Left lobe of liver (tissue), 2 donors: ENCODE data around the gene WFDC1. TPM values are rescaled to one million over a fixed set of nuclear protein-coding genes. Genes with fewer than 3 reads are reported as not detected.
A peak's percentile ranks its signal among the peaks of the same experiment; 100 is the strongest.

Experiments
- ATAC-seq: fragments of 200-7000 bp; cut with Tn5 transposase; one replicate; pipeline ENCODE4 v1.9.1; 2020; ENCODE audit warnings: mild to moderate bottlenecking, moderate library complexity
- DNase-seq: peaks from one replicate; pipeline ENCODE4 v3.0.0-alpha.2; 2020; ENCODE audit warnings: low spot score
- total RNA-seq: library from RNA; stranded (reverse); gene quantifications from one replicate; pipeline ENCODE4 v1.2.1, GENCODE V29; 2021
- donor health status: DM: no; HTN: no; CAD: no; lungs with moderate emphysema.
- donor health status: DM: no; HTN: yes; CAD: no.

WFDC1 gene, protein sequence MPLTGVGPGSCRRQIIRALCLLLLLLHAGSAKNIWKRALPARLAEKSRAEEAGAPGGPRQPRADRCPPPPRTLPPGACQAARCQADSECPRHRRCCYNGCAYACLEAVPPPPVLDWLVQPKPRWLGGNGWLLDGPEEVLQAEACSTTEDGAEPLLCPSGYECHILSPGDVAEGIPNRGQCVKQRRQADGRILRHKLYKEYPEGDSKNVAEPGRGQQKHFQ
- 1.4 TPM for total RNA-seq

DNA sequence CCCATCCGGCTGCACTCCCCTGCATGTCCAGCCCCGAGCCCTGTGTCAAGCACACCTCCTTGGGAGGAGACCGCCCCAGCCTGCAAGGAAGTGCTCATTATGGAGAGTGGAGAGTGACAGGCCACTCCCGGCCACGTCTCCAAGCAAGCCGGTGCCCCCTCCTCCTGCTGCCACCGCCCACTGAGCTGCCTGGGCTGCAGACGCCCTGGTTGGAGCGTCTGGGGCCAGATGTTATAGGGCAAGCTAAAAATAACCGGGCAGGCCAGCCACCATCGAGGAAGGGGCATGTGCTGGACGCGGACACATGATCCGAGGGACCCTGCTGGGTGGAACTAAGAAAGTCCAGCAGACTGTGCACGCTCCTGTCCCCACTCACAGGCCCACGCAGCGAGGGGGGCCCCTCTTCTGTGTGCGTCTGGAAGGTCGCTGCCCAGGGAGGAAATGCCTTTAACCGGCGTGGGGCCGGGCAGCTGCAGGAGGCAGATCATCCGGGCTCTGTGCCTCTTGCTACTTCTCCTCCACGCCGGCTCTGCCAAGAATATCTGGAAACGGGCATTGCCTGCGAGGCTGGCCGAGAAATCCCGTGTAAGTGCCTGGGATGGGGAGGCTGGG, at the start of gene WFDC1:
Gene WFDC1 (plus strand): TSS at position 348 of the 612 bp plus-strand sequence. CDS start 94 bp downstream, at position 442.
- ATAC-seq: peak; percentile 47
- DNase-seq: no peak

DNA sequence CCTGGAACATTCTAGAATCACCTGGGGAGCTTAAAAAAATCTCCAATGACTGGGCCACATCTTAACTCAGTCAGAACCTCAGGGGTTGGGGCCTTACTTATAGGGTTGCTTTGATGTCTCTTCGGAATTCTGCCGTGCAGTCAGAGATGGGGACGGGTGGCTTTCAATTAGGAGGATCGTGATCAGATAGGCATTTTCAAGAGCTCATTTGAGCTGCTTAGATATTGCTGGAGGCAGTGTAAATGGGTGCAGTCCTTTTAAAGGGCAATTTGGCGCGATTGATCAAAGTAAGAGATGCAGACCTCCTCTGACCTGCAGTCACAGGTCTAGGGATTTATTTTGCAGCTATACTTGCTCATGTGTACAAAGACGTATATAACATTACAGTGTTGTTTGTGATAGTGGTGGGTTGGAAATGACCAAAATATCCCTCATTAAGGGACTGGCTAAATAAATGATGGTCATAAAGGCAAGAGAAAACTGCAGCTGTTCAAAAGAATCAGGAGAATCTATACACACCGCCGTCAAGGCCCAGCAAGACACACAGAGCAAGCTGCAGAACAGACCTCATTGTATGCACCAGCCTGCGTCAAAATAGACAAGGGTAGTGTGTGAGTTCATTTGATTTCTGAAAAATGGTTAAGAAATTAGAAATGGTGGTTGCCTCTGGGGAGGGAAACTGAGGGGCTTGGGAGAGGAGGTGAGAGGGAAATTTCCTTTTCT, 48.6 kb upstream of the WFDC1 start:
- DNase-seq (no peak), ATAC-seq (no peak)

DNA sequence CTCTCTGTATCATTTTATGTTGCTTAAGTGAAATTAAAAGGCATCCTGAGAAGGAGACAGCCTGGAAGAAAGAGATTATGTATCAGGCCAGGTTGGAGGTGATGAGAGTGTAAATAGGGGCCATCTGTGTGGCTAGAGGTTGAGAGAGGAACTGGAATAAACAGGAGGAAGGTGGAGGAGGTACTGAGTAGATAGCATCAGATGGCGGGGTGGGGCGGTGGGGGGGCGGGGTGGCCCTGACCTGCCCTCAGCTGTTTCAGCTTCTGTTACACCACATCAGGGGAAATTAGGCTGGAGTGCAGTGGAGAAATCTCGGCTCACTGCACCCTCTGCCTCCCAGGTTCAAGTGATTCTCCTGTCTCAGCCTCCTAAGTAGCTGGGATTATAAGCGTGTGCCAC, 48.0 kb upstream of the WFDC1 start:
- ATAC-seq: no peak

DNA sequence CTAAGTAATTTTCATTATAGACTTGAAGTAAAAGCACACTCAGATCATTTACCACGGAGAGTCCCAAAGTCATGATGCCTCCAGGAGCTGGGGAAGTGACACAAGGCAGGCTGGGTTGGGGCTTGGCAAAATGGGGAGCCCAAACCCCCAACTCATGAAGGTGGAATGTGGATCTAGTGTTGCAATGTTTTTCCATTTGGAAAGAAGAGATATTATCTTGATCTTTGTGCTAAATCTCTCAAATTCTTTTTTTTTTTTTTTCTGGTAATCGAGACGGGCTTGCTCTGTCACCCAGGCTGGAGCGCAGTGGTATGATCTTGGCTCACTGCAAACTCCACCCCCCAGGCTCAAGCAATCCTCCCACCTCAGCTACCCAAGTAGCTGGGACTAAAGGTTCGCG, 47.3 kb upstream of the WFDC1 start:
- DNase-seq (no peak), ATAC-seq (no peak)

More for the DNA sequence above, 48.0 kb upstream of the WFDC1 start:
- no peak for DNase-seq

DNA sequence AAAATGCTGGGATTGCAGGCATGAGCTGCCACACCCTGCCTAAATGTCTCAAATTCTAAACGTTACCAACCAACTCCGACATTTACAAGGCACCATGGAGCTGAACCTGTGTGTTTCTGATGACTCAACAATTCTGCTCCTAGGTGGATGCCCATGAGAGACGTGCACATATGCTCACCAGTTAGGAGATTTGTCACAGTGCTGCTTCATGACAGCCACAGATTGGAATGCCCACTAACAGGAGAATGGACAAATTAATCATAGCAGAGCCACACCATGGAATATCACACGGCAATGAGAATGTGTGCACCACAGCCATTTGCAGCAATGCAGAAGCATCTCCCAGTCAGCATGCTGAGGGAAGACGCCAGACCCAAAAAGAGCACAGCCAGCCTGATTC, 46.8 kb upstream of the WFDC1 start:
- ATAC-seq (no peak), DNase-seq (no peak)

DNA sequence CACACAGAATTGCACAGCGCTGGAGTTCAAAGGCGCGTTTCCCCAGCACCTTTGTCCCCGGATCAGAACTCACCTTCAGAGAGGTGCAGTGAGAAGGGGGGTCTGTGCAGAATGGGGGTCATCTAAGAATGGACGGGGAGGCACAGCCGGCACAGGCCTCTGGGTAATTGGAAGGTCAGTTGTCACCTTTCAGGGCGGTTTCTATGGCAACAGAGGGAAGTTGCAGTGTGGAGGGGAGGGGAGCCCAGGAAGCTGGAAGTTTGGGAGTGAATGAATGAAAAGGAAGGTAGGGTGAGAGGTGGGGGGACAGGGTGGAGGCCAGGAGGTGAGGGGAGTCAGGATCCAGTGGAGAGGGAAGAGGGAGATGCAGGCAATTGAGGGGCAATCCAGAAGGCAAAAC, 42.5 kb upstream of the WFDC1 start:
- DNase-seq: no peak
- ATAC-seq: no peak

DNA sequence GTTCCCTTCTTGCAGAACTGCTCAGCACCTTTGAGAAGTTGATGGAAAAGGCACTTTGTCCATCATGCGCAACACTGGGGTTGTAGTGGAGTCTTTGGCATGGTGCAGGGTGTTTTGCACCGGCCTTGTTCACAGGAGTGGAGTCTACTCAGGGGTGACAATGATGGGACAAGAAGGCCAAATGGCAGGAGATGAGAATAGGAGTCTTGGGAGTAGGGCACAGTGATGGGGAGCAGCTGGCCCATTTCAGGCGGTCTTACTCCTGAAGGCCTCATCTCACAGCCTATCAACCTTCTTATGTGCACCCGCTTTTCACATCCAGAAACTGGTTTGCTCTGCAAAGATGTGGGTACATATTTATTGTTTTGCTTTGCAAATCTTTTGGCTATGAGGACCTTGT, 41.5 kb upstream of the WFDC1 start:
- DNase-seq (no peak), ATAC-seq (no peak)

DNA sequence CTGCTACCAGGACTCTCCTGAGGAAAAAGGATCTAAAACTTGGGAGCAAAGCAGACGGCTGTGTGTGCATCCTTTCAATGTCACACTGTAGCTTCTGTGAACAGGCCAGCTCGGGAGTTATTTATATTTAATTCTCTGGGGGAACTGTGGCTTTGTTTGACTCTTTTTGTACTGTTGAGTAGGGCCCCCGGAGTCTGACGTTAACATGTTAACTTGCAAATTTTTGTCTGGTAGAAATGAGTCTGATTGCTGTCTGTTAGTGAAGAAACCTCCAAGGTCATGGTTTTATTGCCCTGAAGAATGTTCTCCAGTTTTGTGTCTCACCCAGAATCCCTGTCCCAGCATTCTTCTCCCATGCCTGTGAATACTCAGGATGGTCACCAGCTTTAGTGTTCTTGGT, 40.6 kb upstream of the WFDC1 start:
- DNase-seq: no peak
- no peak for ATAC-seq

DNA sequence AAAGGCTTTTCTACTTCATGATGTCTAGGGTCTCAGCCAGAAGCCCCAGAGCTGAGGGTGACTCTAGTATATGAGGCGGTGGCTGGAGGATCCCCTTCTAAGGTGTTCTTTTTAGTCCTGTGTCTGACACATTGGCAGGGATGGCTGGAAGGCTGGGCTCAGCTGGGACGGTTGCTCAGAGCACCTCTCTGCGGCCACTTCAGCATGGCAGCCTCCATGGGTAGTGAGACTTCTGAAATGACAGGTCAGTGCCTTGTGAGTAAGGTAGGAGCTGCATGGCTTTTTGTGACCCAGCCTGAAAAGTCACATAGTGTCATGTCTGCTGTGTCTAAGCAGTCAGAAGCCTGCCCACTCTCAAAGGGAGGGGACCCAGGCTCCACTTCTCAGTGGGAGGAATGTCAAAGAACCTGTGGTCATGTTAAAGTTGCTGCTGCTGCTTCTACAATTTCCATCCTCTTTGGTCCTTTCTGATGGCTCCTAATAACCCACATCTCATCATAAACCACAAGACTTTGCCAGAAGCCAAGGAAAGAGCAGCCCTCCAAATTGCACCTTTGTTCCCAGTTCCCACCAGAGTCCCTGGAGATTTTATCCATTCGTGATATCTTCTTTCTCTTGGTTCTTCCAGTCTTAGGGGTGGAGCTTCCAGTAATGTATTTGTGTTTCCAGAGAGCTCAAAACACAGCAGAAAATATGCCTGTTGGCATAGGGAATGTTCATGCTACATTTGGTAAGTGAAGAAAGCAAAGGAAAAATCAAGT, 39.4 kb upstream of the WFDC1 start:
- DNase-seq (no peak), ATAC-seq (no peak)

DNA sequence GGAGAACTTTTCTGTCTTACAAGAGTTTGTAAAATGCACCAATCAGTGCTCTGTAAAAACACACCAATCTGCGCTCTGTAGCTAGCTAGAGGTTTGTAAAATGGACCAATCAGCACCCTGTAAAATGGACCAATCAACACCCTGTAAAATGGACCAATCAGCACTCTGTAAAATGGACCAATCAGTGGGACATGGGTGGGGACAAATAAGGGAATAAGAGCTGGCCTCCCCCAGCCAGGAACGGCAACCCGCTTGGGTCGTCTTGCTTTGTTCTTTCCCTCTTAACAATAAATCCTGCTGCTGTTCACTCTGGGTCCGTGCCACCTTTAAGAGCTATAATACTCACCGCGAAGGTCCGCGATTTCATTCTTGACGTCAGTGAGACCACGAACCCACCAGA, 36.4 kb upstream of the WFDC1 start:
- DNase-seq (no peak), ATAC-seq (no peak)

DNA sequence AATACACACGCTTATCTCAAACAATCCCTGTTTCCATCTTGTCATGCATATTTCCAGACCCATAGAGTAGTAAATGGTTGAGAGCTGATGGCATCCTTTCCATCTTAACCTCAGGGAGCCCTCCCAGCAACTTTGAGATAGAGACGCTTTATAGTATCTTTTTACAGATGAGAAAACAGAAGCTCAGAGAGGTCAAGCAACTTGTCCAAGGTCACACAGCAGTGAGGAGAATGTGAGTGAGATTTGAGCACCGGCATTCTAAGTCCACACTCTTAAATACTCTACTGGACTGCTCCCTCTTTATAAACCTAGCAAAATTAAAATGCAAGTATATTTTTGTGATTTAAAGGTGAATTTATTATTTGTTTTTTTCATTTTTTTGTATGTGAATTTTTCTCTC, 35.0 kb upstream of the WFDC1 start:
- DNase-seq: no peak
- no peak for ATAC-seq

DNA sequence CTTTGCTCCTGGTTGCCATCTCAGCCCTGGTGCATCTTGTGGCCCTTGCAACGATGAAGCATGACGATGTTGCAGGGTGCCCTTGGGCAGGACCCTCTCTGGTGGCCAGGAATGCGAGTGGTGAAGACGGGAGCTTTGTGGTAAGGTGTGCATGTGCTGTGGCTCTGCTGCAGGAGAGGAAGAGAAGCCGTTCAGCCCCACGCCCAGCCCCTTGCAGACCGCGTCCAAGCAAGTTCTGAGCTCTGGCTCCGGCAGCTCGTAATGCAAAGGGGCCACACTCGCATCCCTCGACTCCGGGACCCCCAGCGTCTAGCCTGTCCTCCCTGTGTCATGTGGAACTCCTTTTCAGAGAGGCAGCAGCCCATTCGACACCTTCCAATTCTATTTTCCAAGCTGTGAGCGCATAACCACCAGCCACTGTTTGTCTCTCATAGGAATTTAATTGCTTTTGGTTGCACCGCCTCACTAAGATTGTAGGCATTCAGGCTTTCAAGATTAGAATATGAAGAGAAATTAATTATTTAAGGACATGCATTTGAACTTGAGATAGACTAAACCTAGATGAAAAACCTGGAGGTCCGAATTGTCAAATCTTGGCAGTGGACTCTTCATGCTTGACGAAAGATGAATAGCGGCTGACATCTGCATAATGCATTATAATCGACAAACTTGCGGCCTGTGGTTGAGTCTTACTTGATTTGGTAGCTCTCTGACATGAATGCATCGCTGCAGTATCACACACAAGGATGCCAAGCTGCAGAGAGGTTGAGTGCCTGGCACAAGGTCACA, 33.7 kb upstream of the WFDC1 start:
- DNase-seq: no peak
- no peak for ATAC-seq

DNA sequence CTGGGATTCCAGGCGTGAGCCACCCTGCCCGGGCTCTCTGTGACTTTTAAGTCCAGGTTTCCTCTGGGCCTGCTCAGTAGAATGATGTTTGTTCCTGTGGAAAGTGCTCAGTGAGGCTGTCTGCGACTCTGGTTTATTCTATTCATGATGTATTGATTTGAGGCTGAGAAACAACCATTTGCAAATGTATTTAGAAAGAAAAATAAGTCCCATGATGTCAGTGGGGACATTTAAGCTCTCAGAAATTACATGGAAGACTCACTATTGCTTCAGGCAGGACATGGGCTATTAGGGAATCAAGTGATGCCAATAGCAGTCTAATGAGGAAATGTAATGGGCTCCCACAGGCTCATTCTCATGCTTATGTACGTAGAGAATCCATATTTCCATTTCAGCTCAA, 32.6 kb upstream of the WFDC1 start:
- no peak for DNase-seq
- no peak for ATAC-seq

DNA sequence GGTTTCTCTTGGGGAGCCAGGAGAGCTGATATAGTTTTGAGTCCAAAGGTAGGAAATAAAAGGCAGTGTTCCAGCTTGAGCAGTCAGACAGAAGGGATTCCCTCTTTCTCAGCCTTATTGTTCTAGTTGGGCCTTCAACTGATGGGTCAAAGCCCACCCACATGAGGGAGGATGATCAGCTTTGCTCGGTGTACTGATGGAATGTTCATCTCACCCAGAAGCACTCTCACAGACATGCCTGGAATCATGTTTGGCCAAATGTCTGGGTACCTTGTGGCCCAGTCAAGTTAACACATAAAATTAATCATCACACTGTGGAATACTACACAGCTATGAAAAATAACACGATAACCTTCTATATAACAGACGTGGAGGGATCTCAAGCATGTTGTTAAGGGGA, 31.7 kb upstream of the WFDC1 start:
- DNase-seq: no peak
- ATAC-seq: no peak

DNA sequence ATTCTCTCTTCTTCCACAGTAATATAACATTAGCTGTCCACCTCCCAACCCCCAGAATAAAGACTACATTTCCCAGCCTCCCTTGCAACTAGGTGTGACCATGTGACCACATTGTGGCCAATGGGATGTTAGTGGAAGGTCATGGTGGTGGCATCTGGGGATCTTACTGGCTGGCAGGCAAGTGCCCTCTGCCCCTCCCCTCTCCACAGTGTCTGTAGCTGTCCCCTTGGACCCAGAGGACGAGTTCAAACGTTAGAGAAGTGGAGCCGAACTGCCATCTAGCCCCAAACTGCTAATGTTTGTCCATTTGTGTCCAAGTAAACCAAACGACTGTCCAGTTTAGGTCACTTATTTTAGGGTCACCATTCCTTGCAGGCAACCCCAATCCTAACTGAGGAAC, 28.2 kb upstream of the WFDC1 start:
- DNase-seq (peak; percentile 83), ATAC-seq (peak; percentile 100)

DNA sequence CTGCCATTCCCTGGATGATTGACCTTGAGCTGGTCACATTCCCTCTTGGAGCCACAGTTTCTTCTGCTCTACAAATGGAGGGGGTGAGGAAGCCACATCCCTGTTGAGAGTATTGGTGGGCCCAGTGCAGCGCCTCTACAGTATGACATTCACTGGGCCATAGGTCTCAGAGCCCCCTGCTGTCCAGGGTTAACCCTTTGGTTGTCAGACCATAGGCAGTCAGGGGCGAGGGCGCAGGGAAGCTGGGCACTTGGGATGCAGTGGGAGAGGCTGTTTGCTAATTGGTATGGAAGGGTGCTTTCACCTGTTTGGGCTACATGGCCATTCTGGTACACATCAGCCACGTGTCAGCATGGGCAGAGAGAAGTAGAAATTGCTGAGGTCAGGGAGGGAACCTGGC, 27.3 kb upstream of the WFDC1 start:
- ATAC-seq: no peak
- no peak for DNase-seq

DNA sequence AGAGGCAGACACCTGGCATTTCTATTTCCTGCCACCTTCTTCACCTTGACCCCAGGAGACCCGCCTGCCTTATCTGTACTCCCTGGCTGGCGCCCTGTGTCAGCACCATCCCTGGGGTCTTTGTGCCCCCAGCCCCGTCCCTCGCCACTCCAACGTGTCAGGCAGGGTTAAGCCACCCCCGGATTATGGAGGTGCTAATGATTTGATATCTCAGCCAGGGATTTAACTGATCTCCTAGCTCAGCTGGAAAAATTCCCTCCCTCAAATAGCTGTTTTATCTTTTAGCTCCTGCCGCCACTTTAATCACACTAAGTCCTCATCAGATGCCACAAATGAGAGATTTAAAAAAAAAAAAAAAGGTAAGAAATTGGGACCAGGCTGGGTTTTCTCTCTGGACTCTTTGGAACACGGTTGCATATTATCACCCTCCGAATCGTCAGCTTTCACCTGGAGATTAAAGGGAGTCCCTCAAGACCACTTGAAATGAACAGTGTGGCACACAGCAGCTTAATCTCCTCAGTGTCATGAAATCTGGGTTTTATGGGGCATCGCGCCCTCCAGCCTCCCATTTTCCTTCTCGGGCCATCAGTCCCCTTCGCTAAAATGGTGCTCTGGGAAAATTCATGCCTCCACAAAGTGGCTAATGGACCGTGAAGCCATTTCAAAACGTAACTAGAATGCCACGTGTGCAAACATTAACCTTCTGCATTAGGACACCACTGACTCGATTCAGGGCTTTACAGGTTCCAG, 26.2 kb upstream of the WFDC1 start:
- ATAC-seq (no peak), DNase-seq (no peak)

DNA sequence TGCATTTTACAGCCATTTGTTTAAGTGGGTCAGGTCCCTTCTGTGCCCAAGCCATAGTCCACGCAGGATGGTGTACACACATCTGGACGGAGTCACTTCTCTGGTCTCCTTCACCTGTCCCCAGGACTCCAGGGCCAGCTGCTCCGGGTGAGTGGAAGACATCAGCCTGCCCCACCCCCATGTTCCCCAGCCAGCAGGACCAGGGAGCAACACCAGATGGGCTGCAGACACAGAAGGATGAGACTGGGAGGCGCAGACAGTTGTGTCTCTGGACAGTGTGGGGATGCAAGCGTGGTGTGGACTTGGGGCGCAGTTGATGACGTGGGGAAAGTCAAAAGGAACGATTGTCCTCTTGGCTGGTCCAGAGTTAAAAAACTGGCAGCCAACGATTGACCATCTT, 24.6 kb upstream of the WFDC1 start:
- ATAC-seq: no peak
- no peak for DNase-seq

DNA sequence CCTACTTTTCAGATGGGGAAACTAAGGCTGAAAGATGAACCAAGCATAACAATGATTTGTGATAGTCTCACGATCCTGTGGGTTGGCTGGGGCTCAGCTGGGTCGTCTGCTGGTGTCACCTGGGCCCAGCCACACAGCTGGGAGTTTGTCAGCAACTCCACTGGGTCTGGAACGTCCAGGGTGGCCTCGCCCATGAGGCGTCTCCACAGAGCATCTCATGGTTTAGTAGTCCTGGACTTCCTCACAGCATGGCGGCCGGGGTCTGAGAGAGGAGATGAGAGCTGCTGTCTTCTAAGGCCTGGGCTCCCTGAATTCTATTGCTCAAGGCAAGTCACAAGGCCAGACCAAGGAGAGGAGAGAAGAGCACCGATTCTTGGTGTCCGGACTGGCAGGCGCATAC, 24.1 kb upstream of the WFDC1 start:
- DNase-seq: no peak

DNA sequence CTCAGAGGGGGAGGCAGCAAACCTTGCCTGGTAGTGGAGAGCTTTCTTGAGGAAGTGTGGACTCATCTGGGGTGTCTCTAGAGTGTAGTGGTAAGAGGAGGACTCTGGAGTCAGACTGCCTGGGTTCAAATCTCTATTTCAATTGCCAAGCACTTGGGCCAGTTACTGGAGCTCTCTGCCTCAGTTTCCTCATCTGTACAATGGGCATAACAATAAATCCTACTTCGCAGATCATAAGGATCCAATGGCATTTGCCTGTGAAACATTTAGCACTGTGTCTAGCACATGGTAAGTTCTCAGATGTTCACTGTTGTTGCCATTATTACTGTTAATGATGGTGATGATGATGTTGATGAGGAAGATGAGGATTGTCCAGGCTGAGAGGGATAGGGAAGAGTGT, 23.6 kb upstream of the WFDC1 start:
- DNase-seq (no peak), ATAC-seq (no peak)

More for the DNA sequence above, 24.1 kb upstream of the WFDC1 start:
- no peak for ATAC-seq
